ENCODE results near the gene DUSP16.
"Not testable (repeated sequence)": the region's sequence is repeated elsewhere in the genome, so short reads cannot be mapped to it uniquely, and the experiment has no call there.

The DUSP16 gene

GRCh38 chr12:12542286-12542685 is 20.4 kb downstream of the DUSP16 start:
- no peak for DNase-seq

- DNase-seq: no peak
These were observed 20.9 kb downstream of the DUSP16 start for GRCh38 chr12:12541782-12542181.

- no peak for DNase-seq
These were observed 22.2 kb downstream of the DUSP16 start for GRCh38 chr12:12540261-12541013.

- no peak for DNase-seq
These were observed 23.4 kb downstream of the DUSP16 start for GRCh38 chr12:12539028-12539810.

- no peak for DNase-seq
These were observed 24.1 kb downstream of the DUSP16 start for GRCh38 chr12:12538535-12538934.

- no peak for DNase-seq
These were observed 25.2 kb downstream of the DUSP16 start for GRCh38 chr12:12537421-12537820.

- no peak for DNase-seq
These were observed 27.7 kb downstream of the DUSP16 start for GRCh38 chr12:12534975-12535374.

- DNase-seq: no peak
These were observed 28.3 kb downstream of the DUSP16 start for GRCh38 chr12:12534166-12534866.

- no peak for DNase-seq
These were observed 29.3 kb downstream of the DUSP16 start for GRCh38 chr12:12533238-12533829.

- DNase-seq: no peak
These were observed 31.5 kb downstream of the DUSP16 start for GRCh38 chr12:12531194-12531593.

- DNase-seq: no peak
These were observed 32.8 kb downstream of the DUSP16 start for GRCh38 chr12:12529783-12530421.

GRCh38 chr12:12528361-12529270 is 34.0 kb downstream of the DUSP16 start:
- no peak for DNase-seq

- no peak for DNase-seq
These were observed 34.8 kb downstream of the DUSP16 start for GRCh38 chr12:12527820-12528296.

- no peak for DNase-seq
These were observed 38.5 kb downstream of the DUSP16 start for GRCh38 chr12:12524128-12524527.

- DNase-seq: no peak
These were observed 39.4 kb downstream of the DUSP16 start for GRCh38 chr12:12523229-12523628.

GRCh38 chr12:12522657-12523056 is 40.0 kb downstream of the DUSP16 start:
- not testable (repeated sequence) for DNase-seq

GRCh38 chr12:12521888-12522287 is 40.8 kb downstream of the DUSP16 start:
- no peak for DNase-seq

GRCh38 chr12:12521044-12521485 is 41.6 kb downstream of the DUSP16 start:
- no peak for DNase-seq

- no peak for DNase-seq
These were observed 42.4 kb downstream of the DUSP16 start for GRCh38 chr12:12520273-12520672.

GRCh38 chr12:12519354-12519998 is 43.2 kb downstream of the DUSP16 start:
- no peak for DNase-seq

- DNase-seq: no peak
These were observed 43.7 kb downstream of the DUSP16 start for GRCh38 chr12:12518919-12519318.
